Panc1 (cell line): Measurements from ENCODE around the gene SPIRE1. TPM values are rescaled to one million over a fixed set of nuclear protein-coding genes. Genes with fewer than 3 reads are reported as not detected.

Experiments used
- ATAC-seq: fragments of 200-7000 bp; cut with Tn5 transposase; 2 replicates; pipeline ENCODE4 v1.9.1; 2020; ENCODE audit warnings: mild to moderate bottlenecking, moderate library complexity
- BruUV-seq: library from RNA; stranded (reverse); fragments of 400-500 nt; replicated peaks from 2 replicates; lab custom pipeline; 2021; lab: Mats Ljungman, UMichigan
- CTCF ChIA-PET: fragments of 300-600 bp; sonication (Branson Sonifier 250); formaldehyde crosslinking; loops from one replicate; lab custom pipeline; 2022; ENCODE audit warnings: antibody characterized with exemption; lab: Charles Lee
- POLR2A ChIA-PET: fragments of 300-600 bp; sonication (Branson Sonifier 250); formaldehyde crosslinking; loops from one replicate; lab custom pipeline; 2022; ENCODE audit warnings: antibody characterized with exemption; lab: Charles Lee
- DNase-seq: peaks from one replicate; pipeline ENCODE4 v3.0.0-alpha.2; 2010; ENCODE audit warnings: low read depth, low spot score
- H3K27ac ChIP-seq: 2 replicates; pipeline ENCODE4 v1.5.1; 2011; ENCODE audit warnings: mild to moderate bottlenecking, low read length, inconsistent platforms
- H3K27me3 ChIP-seq: fragments of 200-500 bp; sonication (Bioruptor generic); 2 replicates; pipeline ENCODE4 v1.6.0; 2014; ENCODE audit warnings: low read length, inconsistent platforms; ENCODE audit not compliant: control insufficient read depth, insufficient read depth
- H3K36me3 ChIP-seq: fragments of 200-500 bp; sonication (Bioruptor generic); 2 replicates; pipeline ENCODE4 v1.5.1; 2014; ENCODE audit warnings: inconsistent platforms, mild to moderate bottlenecking, low read length, moderate library complexity; ENCODE audit not compliant: control insufficient read depth, insufficient read depth
- H3K4me1 ChIP-seq: 2 replicates; pipeline ENCODE4 v1.5.1; 2011; ENCODE audit warnings: inconsistent platforms, mild to moderate bottlenecking, low read length, moderate library complexity; ENCODE audit not compliant: control insufficient read depth, insufficient read depth
- H3K4me3 ChIP-seq, 2 experiments: 2 replicates each; pipeline ENCODE4 v1.5.1; 2011 to 2012; ENCODE audit warnings: low read depth in 2 of 2, low read length in 2 of 2, mild to moderate bottlenecking in 2 of 2, inconsistent platforms in 1 of 2, moderate library complexity in 1 of 2
- H3K9me3 ChIP-seq: fragments of 200-500 bp; sonication (Bioruptor generic); 2 replicates; pipeline ENCODE4 v1.5.1; 2014; ENCODE audit warnings: low read depth, mild to moderate bottlenecking, inconsistent platforms, low read length, moderate library complexity; ENCODE audit not compliant: control insufficient read depth, insufficient read depth
- CTCF ChIP-seq: fragments of 450-650 bp; IDR thresholded peaks from 2 replicates; pipeline ENCODE4 v1.5.1; 2017; ENCODE audit warnings: mild to moderate bottlenecking
- POLR2AphosphoS5 ChIP-seq: IDR thresholded peaks from 2 replicates; pipeline ENCODE4 v1.6.1; 2012; ENCODE audit warnings: mild to moderate bottlenecking, low read depth, low read length, moderate library complexity
- REST ChIP-seq, 2 experiments: IDR thresholded peaks; 2 replicates each; pipeline ENCODE4 v1.6.1; 2011 to 2012; ENCODE audit warnings: low read depth in 2 of 2, control low read depth in 1 of 2, low read length in 1 of 2, mild to moderate bottlenecking in 1 of 2, moderate library complexity in 1 of 2; ENCODE audit not compliant: insufficient read depth in 1 of 2
- SIN3A ChIP-seq: IDR thresholded peaks from 2 replicates; pipeline ENCODE4 v1.6.1; 2012; ENCODE audit warnings: low read depth, mild to moderate bottlenecking, low read length, moderate library complexity, borderline replicate concordance; ENCODE audit not compliant: insufficient read depth
- TCF7L2 ChIP-seq: IDR thresholded peaks from 2 replicates; pipeline ENCODE4 v1.6.1; 2011; ENCODE audit warnings: mild to moderate bottlenecking, low read depth, low read length, inconsistent platforms
- in situ Hi-C: cut with HindIII; loops from 2 replicates; pipeline ENCODE4 v1.10.0; 2016; ENCODE audit warnings: low sequenced_read_pairs, low pct_unique_long_range_greater_than_20kb
- intact Hi-C: fragments of 100-400 bp; cut with micrococcal nuclease; formaldehyde crosslinking; loops from one replicate; pipeline ENCODE4 v1.10.0; 2022; ENCODE audit not compliant: unreplicated experiment
- total RNA-seq: library from RNA; stranded (reverse); gene quantifications from one replicate; pipeline ENCODE4 v1.2.1, GENCODE V29; 2021; ENCODE audit not compliant: unreplicated experiment

SPIRE1 gene
- total RNA-seq, 1 experiment from 2014 or later: 45.5 TPM

- no peak overlapping the region for H3K27ac ChIP-seq
- BruUV-seq: no TSS peak
- ChIA-PET POLR2A (no interaction called here), CTCF (interaction anchor here (1.0 kb wide), 1 partner anchor 31 kb away, joined by 3 read pairs; no protein-coding TSS in a partner anchor)
- intact Hi-C loops (no loop called here), in situ Hi-C loops (no loop called here)
- no peaks in the 10 kb centered on the region for H3K36me3 ChIP-seq
- no peak for DNase-seq
- no peak overlapping the region for H3K4me3 ChIP-seq
- H3K27me3 ChIP-seq: no peaks in the 10 kb centered on the region
- H3K4me1 ChIP-seq: peaks cover 4% of the 10 kb centered on the region; the same call in 1 of the 2 replicates
- TF ChIP-seq SIN3A (no peak), POLR2AphosphoS5 (no peak), REST (IDR thresholded peaks at IDR 0.05; ENCODE audit: insufficient read depth in 1 of 2, low read depth in 2 of 2, low read length in 1 of 2) (no peak), TCF7L2 (no peak), CTCF (no peak)
- no peaks in the 10 kb centered on the region for H3K9me3 ChIP-seq
- no peak for ATAC-seq
Measured at GRCh38 chr18:12423393-12423792, 234.5 kb downstream of the SPIRE1 start.

- intact Hi-C loops (no loop called here), in situ Hi-C loops (no loop called here)
- DNase-seq (no peak), ATAC-seq (0 out of 2 replicates have a peak, but pooled peaks have one; percentile 51)
- H3K4me3 ChIP-seq: no peak overlapping the region
- ChIA-PET POLR2A (interaction anchor here (0.5 to 0.6 kb wide), 2 partner anchors 83 to 267 kb away, joined by 3 to 4 read pairs; no protein-coding TSS in a partner anchor), CTCF (interaction anchor here (1.0 kb wide), 1 partner anchor 31 kb away, joined by 3 read pairs; no protein-coding TSS in a partner anchor)
- no peaks in the 10 kb centered on the region for H3K27me3 ChIP-seq
- no peaks in the 10 kb centered on the region for H3K36me3 ChIP-seq
- BruUV-seq: no TSS peak
- H3K4me1 ChIP-seq: peaks cover 4% of the 10 kb centered on the region; the same call in 1 of the 2 replicates
- no peak overlapping the region for H3K27ac ChIP-seq
- TF ChIP-seq CTCF: peak; percentile 76; the same call in 1 of the 2 replicates
- TF ChIP-seq REST (IDR thresholded peaks at IDR 0.05; ENCODE audit: insufficient read depth in 1 of 2, low read depth in 2 of 2, low read length in 1 of 2): no peak
- no peaks in the 10 kb centered on the region for H3K9me3 ChIP-seq
Measured at GRCh38 chr18:12422936-12423335, 235.0 kb downstream of the SPIRE1 start.
